Measurements from ENCODE around the gene MTHFR.

The MTHFR gene

DNA sequence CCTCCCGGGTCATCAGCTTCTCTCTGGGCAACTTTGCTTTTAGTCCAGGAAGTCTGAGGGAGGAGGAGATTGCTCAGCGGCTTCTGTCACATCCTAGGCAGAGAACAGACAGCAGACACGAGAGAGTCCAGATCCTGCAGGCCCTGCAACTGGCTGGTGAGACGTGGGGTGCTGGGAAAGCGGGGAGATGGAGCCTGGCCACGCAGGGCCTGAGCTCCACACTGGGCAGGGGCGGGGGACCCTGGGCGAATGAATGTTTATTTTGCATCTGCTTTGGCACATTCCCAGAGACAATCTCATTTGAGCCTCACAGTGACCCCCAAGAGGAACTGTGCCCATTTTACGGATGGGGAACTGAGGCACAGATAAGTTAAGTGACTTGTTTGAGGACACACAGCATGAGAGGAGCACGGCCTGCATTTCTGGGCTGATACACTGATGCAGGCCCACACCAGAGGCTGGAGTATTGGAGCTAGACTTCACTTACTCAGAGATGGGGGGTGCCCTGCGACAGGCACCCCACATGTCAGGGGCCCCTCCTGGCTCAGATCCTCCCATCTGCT lies 34.2 kb downstream of the MTHFR start:
- TF ChIP-seq, protein P1, sequence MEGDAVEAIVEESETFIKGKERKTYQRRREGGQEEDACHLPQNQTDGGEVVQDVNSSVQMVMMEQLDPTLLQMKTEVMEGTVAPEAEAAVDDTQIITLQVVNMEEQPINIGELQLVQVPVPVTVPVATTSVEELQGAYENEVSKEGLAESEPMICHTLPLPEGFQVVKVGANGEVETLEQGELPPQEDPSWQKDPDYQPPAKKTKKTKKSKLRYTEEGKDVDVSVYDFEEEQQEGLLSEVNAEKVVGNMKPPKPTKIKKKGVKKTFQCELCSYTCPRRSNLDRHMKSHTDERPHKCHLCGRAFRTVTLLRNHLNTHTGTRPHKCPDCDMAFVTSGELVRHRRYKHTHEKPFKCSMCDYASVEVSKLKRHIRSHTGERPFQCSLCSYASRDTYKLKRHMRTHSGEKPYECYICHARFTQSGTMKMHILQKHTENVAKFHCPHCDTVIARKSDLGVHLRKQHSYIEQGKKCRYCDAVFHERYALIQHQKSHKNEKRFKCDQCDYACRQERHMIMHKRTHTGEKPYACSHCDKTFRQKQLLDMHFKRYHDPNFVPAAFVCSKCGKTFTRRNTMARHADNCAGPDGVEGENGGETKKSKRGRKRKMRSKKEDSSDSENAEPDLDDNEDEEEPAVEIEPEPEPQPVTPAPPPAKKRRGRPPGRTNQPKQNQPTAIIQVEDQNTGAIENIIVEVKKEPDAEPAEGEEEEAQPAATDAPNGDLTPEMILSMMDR (IDR thresholded peaks at IDR 0.05; ENCODE audit: insufficient read depth, low read length, poor library complexity, severe bottlenecking), result no peak
- Histone ChIP-seq H3K36me3 (ENCODE audit: control insufficient read depth, insufficient read depth, low read length) (no peaks in the 10 kb centered on the region), H3K4me3 (replicated peaks; ENCODE audit: low read depth, low read length) (no peak overlapping the region), H3K27me3 (replicated peaks; ENCODE audit: control insufficient read depth, insufficient read depth, low read length) (no peaks in the 10 kb centered on the region; the same call in 1 of the 2 replicates)
- no peak for DNase-seq (ENCODE audit: extremely low read depth, insufficient read length)

- Histone ChIP-seq H3K4me3 (replicated peaks; ENCODE audit: low read depth, low read length) (no peak overlapping the region), H3K36me3 (ENCODE audit: control insufficient read depth, insufficient read depth, low read length) (no peaks in the 10 kb centered on the region), H3K27me3 (replicated peaks; ENCODE audit: control insufficient read depth, insufficient read depth, low read length) (no peaks in the 10 kb centered on the region; the same call in 1 of the 2 replicates)
- TF ChIP-seq, protein P1 (IDR thresholded peaks at IDR 0.05; ENCODE audit: insufficient read depth, low read length, poor library complexity, severe bottlenecking), result no peak
- no peak for DNase-seq (ENCODE audit: extremely low read depth, insufficient read length)
Observed at GRCh38 chr1:11770011-11770410, 35.8 kb downstream of the MTHFR start.

GRCh38 chr1:11769274-11769673 lies 36.5 kb downstream of the MTHFR start:
- TF ChIP-seq, protein P1 (IDR thresholded peaks at IDR 0.05; ENCODE audit: insufficient read depth, low read length, poor library complexity, severe bottlenecking), result no peak
- no peaks in the 10 kb centered on the region; the same call in 1 of the 2 replicates for H3K27me3 ChIP-seq (replicated peaks; ENCODE audit: control insufficient read depth, insufficient read depth, low read length)
- DNase-seq (ENCODE audit: extremely low read depth, insufficient read length), result no peak
- no peaks in the 10 kb centered on the region for H3K36me3 ChIP-seq (ENCODE audit: control insufficient read depth, insufficient read depth, low read length)
- H3K4me3 ChIP-seq (replicated peaks; ENCODE audit: low read depth, low read length), result no peak overlapping the region

GRCh38 chr1:11768821-11769220 lies 36.9 kb downstream of the MTHFR start:
- TF ChIP-seq, protein P1 (IDR thresholded peaks at IDR 0.05; ENCODE audit: insufficient read depth, low read length, poor library complexity, severe bottlenecking), result no peak
- no peaks in the 10 kb centered on the region; the same call in 1 of the 2 replicates for H3K27me3 ChIP-seq (replicated peaks; ENCODE audit: control insufficient read depth, insufficient read depth, low read length)
- no peak for DNase-seq (ENCODE audit: extremely low read depth, insufficient read length)
- no peaks in the 10 kb centered on the region for H3K36me3 ChIP-seq (ENCODE audit: control insufficient read depth, insufficient read depth, low read length)
- H3K4me3 ChIP-seq (replicated peaks; ENCODE audit: low read depth, low read length), result no peak overlapping the region

DNA sequence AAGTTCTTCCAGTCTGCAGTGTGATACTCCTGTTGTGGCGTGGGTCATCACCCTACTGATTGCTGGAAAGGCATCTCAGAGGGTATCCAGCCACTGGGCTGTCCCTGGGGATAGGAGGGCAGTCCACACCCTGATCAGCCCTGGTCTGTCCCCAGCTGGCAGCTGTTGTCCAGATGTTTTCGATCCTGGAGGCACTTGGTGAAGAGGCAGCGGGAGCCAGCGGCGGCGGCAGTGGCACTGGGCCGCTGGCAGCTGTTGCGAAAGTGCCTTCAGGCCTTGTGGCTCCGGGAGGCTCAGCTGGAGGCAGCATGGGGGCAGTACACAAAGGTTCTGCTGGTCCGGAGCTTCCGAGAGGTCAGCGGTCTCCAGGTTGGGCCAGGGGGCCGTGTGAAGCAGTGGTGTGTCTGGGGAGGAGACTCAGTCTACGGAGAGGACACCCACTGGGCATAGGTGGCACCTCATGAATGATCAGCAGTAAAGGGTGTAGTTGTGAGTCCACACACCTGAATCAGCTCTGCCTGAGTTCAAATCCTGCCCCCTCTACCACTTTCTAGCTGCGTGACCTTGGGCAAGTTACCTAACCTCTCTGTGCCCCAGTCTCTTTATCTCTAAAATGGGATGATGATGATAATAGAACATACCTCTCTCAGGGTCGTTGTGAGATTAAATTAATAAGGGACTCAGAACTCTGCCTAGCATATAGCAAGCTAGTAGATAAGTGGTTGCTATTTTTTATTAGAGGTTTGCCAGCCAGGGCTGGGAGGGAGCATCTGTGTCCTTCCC lies 37.7 kb downstream of the MTHFR start:
- TF ChIP-seq, protein P1 (IDR thresholded peaks at IDR 0.05; ENCODE audit: insufficient read depth, low read length, poor library complexity, severe bottlenecking), result no peak
- DNase-seq (ENCODE audit: extremely low read depth, insufficient read length), result no peak
- Histone ChIP-seq H3K27me3 (replicated peaks; ENCODE audit: control insufficient read depth, insufficient read depth, low read length) (no peaks in the 10 kb centered on the region; the same call in 1 of the 2 replicates), H3K4me3 (replicated peaks; ENCODE audit: low read depth, low read length) (no peak overlapping the region), H3K36me3 (ENCODE audit: control insufficient read depth, insufficient read depth, low read length) (no peaks in the 10 kb centered on the region)

All from GM06990 (cell line).